Kidney (tissue), 14 donors: ENCODE results near the gene METTL23. TPM values are rescaled to one million over a fixed set of nuclear protein-coding genes. Genes with fewer than 3 reads are reported as not detected.
A peak's percentile ranks its signal among the peaks of the same experiment; 100 is the strongest.

Experiments
- DNase-seq, 5 donors: peaks; one replicate each; pipeline ENCODE4 v3.0.0-alpha.2; 2013 to 2020
- FAIRE-seq: peaks from 2 replicates; lab custom pipeline; 2012; peaks lifted over from hg19 to GRCh38; lab: Jason Lieb, UNC
- H3K27ac ChIP-seq, 2 donors: one replicate each; pipeline ENCODE4 v1.7.0; 2013; ENCODE audit warnings: low read depth in 2 of 2, low read length in 2 of 2, inconsistent platforms in 1 of 2
- H3K27me3 ChIP-seq: one replicate; pipeline ENCODE4 v1.7.1; 2013; ENCODE audit warnings: low read length, inconsistent platforms; ENCODE audit not compliant: control insufficient read depth, insufficient read depth
- H3K36me3 ChIP-seq, 3 donors: one replicate each; pipeline versions ENCODE4 v1.7.0 to v1.7.1; 2013; ENCODE audit warnings: low read length in 3 of 3, control low read depth in 1 of 3, inconsistent platforms in 1 of 3; ENCODE audit not compliant: insufficient read depth in 3 of 3, control insufficient read depth in 2 of 3
- H3K4me1 ChIP-seq, 3 donors: one replicate each; pipeline versions ENCODE4 v1.7.0 to v1.7.1; 2013; ENCODE audit warnings: low read length in 3 of 3, inconsistent platforms in 1 of 3, low read depth in 1 of 3; ENCODE audit not compliant: control insufficient read depth in 2 of 3, insufficient read depth in 2 of 3
- H3K4me3 ChIP-seq, 3 donors: one replicate each; pipeline versions ENCODE4 v1.7.0 to v1.8.1; 2013; ENCODE audit warnings: low read length in 3 of 3, control low read depth in 1 of 3, inconsistent platforms in 1 of 3
- H3K9ac ChIP-seq, 3 donors: one replicate each; pipeline versions ENCODE4 v1.7.0 to v1.7.1; 2013; ENCODE audit warnings: low read length in 3 of 3, control low read depth in 1 of 3, inconsistent platforms in 1 of 3
- H3K9me3 ChIP-seq, 3 donors: one replicate each; pipeline versions ENCODE4 v1.7.0 to v1.7.1; 2013; ENCODE audit warnings: low read length in 3 of 3, control low read depth in 1 of 3, inconsistent platforms in 1 of 3; ENCODE audit not compliant: control insufficient read depth in 2 of 3, insufficient read depth in 1 of 3
- intact Hi-C: fragments of 100-400 bp; cut with DNase I; formaldehyde crosslinking; loops from one replicate; pipeline ENCODE4 v1.11.1; 2022
- polyA plus RNA-seq: library from polyadenylated mRNA; stranded (reverse); fragments of 350-450 nt; fragmentation: Illumina TruSeq; extraction: RNeasy Lipid Tissue Mini Kit (QIAGEN cat#74804); gene quantifications from one replicate; pipeline ENCODE4 v1.2.3, GENCODE V29; 2014; ENCODE audit warnings: low read depth, low replicate concordance; ENCODE audit not compliant: insufficient read depth
- total RNA-seq: library from RNA; stranded (reverse); fragmentation: NEBNext Ultra II Directional; extraction: Animal tissue kit (Norgen Biotek cat#: 25700); gene quantifications from one replicate; pipeline ENCODE4 v1.2.1, GENCODE V29; 2021
- TF ChIP-seq, protein P1 (sequence below): IDR thresholded peaks from 3 replicates; pipeline ENCODE4 v1.5.1; 2012; ENCODE audit warnings: mild to moderate bottlenecking, moderate library complexity, borderline replicate concordance; ENCODE audit not compliant: insufficient read depth; ENCODE audit errors: extremely low read depth
- donor health status: control.
- donor health status: control.
- donor health status: control.
- donor health status: control.
- donor health status: control.
- donor health status: DM: yes; HTN: yes; CAD: no.
- donor health status: Normal renal cell carcinoma (clear cell type).

Gene METTL23
- total and polyA plus RNA-seq, 2 donors from 2014 or later = 38.2 to 53.0 TPM

DNA sequence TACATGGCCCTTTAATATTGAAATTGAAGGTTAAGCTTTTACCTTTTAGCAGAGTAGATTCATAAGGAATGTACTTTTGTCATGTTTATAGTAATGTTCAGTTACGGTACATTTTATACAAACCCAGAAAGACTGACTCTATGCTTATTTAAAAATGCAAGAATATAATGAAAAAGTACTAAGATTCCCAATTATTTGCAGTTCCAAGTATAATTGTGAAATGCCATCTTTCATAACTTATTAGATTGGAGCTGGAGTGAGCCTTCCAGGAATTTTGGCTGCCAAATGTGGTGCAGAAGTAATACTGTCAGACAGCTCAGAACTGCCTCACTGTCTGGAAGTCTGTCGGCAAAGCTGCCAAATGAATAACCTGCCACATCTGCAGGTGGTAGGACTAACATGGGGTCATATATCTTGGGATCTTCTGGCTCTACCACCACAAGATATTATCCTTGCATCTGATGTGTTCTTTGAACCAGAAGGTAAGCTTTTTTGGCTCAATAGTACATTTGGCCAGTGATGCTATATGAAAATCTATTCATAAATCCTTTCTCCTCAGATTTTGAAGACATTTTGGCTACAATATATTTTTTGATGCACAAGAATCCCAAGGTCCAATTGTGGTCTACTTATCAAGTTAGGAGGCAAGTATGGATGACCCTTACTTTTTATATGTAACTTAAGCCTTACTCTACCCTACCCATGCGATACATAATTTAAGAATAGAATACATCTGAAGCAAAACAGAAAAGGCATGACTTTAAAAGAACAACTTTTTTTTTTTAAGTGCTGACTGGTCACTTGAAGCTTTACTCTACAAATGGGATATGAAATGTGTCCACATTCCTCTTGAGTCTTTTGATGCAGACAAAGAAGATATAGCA is 6.3 kb downstream of the METTL23 start:
- FAIRE-seq = no peak
- no peaks in the 10 kb centered on the region for H3K27me3 ChIP-seq
- H3K4me3 ChIP-seq = peak overlapping the region in 1 of 3 donors; percentile 95
- intact Hi-C loops = no loop called here
- no peaks in the 10 kb centered on the region for H3K9me3 ChIP-seq
- TF ChIP-seq, protein P1, sequence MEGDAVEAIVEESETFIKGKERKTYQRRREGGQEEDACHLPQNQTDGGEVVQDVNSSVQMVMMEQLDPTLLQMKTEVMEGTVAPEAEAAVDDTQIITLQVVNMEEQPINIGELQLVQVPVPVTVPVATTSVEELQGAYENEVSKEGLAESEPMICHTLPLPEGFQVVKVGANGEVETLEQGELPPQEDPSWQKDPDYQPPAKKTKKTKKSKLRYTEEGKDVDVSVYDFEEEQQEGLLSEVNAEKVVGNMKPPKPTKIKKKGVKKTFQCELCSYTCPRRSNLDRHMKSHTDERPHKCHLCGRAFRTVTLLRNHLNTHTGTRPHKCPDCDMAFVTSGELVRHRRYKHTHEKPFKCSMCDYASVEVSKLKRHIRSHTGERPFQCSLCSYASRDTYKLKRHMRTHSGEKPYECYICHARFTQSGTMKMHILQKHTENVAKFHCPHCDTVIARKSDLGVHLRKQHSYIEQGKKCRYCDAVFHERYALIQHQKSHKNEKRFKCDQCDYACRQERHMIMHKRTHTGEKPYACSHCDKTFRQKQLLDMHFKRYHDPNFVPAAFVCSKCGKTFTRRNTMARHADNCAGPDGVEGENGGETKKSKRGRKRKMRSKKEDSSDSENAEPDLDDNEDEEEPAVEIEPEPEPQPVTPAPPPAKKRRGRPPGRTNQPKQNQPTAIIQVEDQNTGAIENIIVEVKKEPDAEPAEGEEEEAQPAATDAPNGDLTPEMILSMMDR = no peak
- H3K36me3 ChIP-seq = peaks cover 12 to 47% (median 23%) of the 10 kb centered on the region in 3 donors
- H3K9ac ChIP-seq = no peak overlapping the region
- H3K27ac ChIP-seq = no peak overlapping the region
- DNase-seq = no peak
- peaks cover 2 to 25% (median 15%) of the 10 kb centered on the region in 3 donors for H3K4me1 ChIP-seq

DNA sequence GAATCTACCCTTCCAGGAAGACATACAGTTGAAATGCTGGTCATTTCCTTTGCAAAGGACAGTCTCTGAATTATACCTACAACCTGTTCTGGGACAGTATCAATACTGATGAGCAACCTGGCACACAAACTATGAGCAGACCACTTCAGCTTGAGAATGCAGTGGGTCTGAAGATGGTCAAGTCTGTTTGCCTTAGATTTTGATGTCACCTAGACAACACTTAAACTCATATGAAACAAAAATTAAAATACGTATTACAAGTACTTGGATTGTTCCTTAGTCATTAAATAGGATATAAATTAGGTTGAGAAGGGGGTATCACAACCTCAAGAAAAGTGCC is 6.9 kb downstream of the METTL23 start:
- Histone ChIP-seq H3K27ac (no peak overlapping the region), H3K36me3 (peaks cover 12 to 47% (median 23%) of the 10 kb centered on the region in 3 donors), H3K27me3 (no peaks in the 10 kb centered on the region), H3K9me3 (no peaks in the 10 kb centered on the region), H3K9ac (no peak overlapping the region), H3K4me3 (peak overlapping the region in 1 of 3 donors; percentile 95), H3K4me1 (peaks cover 2 to 25% (median 17%) of the 10 kb centered on the region in 3 donors)
- intact Hi-C loops = no loop called here
- FAIRE-seq (no peak), DNase-seq (no peak)
- TF ChIP-seq, protein P1 = no peak

DNA sequence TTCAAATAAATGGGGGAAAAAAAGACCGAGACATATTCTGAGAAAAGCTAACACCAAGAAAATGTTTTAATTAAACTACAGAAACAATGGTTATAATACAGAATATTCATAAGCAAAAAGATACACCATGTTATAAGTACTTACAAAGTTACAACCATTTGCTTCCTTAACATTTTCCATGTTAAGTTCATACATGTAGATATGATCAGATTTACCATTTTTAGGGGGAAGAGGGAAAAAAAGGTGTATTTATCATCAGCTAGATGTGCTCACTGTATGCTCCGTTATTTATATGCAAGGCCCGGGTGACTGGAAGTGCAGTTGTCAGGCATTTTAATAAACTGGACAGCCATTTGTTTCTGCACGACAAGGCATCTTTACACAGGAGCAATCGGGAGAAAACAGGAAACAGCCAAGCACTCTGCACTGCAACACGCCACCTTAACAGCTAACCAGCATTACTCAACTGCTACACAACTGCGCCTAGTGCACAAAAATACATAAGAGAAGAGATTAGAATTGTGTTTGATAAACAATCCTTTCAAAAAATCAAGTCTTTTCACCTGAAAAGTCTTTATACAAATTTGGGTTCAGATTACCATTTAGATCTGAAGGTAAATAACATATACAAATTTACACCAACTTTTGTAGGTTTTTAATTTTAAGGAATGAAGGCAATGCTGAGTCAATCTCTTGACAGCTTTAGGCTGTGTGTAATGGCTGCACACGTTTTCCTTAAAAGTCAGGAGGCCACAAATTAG is 7.6 kb downstream of the METTL23 start:
- TF ChIP-seq, protein P1 = no peak
- Histone ChIP-seq H3K27ac (no peak overlapping the region), H3K36me3 (peaks cover 12 to 47% (median 23%) of the 10 kb centered on the region in 3 donors), H3K4me3 (peak overlapping the region; percentile 22 to 97 (median 95)), H3K9ac (peak overlapping the region in 2 of 3 donors; percentile 29 to 96), H3K4me1 (peaks cover 5 to 29% (median 23%) of the 10 kb centered on the region in 3 donors), H3K9me3 (no peaks in the 10 kb centered on the region), H3K27me3 (no peaks in the 10 kb centered on the region)
- FAIRE-seq = no peak
- peak in 1 of 5 donors; percentile 40 for DNase-seq
- intact Hi-C loops = no loop called here
